ENCODE data around the gene LAS1L. TPM values are rescaled to one million over a fixed set of nuclear protein-coding genes. Genes with fewer than 3 reads are reported as not detected.
"Not testable (repeated sequence)": the region's sequence is repeated elsewhere in the genome, so short reads cannot be mapped to it uniquely, and the experiment has no call there.

LAS1L gene
- polyA plus RNA-seq, 1 donor, result 49.8 TPM

DNA sequence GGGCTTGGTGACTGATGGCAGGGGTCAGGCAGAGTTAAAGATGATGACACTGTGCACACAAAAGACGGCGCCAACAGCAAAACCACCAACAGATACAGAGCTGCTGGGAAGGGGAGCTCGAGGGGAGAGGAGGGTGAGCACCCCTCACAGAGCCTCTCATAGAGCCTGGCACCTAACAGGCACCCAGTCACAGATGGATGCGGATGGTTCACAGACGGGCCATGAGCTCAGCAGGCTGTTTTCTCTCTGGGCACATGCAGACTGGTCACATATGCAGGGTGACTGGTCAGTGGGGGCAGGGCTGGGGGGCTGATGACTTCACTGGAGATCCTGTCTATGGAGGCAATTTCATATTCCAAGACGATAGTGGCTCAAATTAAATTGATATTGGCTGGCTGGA, 15.1 kb downstream of the LAS1L start:
- DNase-seq, result not testable (repeated sequence)

DNA sequence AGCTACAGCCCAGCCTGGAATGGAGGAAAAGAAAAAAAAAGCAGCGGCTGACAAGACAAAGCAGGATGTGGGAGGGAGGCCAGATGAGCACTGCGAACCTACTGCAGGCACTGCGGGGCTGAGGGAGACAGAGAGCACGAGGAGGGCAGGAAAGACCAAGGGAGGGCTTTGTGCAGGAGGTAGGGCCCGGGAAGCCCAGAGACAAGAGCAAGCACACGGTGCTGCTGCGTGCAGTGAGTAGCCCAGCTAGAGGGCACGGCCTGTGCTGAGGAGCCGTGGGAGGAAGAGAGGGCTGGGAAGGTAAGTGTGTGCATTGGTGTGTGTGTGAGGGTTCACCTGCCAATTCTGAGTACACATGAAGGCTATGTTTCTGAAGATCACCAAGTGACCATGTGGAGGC, 15.6 kb downstream of the LAS1L start:
- not testable (repeated sequence) for DNase-seq

DNA sequence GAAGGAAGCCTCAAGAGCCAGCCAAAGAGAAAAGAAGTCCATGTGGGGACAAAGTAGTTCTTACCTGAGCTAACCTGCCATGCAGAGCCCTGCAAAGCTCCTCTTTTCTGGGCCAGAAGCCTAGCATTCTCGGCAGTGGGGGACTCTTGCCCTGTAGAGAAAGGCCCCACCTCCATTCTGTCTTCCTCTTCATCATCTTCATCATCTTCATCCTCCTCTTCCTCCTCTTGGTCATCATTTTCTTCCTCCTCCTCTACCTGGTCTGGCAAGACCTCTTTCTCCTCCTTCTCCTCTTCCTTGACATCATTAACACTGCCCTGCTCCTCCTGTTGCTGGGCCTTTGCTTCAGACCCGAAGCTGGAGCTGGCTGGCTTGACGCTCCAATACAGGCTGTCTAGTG, 16.7 kb downstream of the LAS1L start:
- DNase-seq, result no peak

DNA sequence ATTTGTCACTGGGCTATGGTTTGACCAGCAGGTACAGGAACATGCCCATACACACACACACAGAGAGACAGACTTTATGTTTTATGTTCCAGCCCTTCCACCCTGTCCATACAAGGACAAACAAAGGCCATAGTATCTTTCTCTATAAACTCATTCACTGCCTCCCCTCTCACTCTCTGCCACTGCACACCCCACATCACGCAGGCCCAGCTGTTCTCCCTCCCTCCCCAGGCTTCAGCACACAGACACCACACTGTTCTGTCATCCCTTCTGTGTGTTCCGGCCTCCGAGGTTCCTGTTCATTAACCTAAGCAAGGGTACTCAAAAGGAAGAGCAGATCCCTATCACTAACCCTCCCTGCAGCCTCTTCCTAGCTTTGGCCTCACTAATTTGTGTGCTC, 17.8 kb downstream of the LAS1L start:
- DNase-seq, result no peak

DNA sequence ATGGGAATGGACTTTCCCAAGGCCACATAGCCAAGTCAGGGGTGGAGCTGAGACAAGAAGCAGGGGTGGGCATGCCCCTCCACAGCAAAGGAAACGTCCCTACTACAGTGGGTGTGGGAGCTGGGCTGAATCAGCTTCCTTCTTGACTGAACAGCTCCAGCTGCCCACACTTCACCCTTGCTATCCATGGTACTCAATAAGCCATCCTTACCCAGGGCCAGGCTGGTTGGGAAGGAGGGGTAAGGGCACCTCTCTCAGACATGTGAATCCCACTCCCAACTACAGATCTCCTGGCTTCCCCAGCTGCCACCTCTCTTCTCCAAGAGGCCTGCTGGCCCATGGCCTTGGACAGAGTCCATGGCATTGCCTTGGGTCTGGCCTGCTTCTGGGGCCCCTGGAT, 21.0 kb downstream of the LAS1L start:
- DNase-seq, result no peak

DNA sequence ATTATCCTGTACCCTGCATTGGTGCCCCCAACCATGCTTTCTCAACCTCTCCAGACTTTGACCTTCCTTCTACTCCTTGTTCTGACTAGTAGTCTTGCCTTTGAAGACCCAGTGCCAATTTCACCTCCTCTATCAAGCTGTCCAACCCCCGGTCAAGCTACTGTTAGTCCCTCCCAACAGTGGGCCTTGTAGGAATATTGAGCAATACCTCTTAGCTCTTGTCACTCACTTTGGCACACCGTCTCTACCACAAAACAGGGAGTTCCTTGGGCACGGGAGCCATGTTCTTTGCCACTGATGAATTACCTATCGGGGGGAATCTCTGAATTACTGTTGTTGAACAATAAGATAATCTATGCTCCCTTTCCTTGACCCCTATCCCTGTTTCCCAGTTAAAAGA, 25.2 kb downstream of the LAS1L start:
- DNase-seq, result no peak

DNA sequence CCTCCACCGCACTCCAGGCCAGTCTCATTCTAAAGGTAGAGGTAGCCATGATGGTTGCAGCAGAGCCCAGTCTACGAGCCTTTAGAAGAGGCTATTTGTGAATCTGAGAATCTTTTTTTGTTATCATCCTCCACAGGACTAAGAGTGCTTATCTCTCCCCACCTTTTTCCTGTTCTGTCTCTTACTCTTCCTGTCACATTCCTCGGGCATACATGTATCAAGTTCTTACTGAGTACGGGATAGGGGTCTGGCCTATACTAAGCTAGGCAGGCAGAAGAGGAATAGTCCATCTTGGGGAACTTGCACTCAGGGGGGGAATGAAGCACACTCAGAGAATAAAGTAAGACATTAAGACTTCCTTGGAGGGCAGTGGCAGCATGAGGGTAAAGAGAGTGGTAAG, 25.7 kb downstream of the LAS1L start:
- no peak for DNase-seq

DNA sequence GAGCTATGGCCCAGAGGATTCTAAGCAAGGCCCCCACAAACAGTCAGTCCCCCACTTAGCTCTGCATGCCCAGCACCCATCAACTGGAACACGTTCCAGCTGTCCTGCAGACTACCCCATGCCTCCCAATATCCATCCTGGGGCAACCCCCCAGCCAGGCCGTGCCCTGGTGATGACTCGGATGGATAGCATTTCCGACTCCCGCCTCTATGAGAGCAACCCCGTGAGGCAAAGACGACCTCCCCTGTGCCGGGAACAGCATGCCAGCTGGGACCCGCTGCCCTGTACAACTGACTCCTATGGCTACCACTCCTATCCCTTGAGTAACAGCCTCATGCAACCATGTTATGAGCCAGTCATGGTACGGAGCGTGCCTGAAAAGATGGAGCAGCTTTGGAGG, 32.0 kb downstream of the LAS1L start:
- DNase-seq, result no peak

DNA sequence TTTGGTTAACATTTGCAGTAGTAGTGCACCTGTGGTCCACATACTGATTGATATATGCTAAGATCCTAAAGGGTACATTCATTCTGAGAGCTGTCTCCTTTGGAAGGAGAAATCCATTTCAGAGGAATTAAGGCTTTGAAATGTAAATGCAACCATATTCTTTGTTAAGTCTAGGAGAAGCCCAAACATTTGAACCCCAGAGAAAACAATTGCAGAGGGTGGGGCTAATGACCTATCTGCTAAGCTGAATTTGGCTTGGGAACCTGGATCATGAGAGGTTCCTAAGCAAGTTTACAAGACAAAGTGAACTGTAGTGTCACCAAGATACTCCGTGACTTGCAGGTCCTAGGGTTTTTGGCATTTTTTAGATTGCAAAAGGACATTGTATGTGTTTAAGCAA, 41.2 kb downstream of the LAS1L start:
- DNase-seq, result no peak

DNA sequence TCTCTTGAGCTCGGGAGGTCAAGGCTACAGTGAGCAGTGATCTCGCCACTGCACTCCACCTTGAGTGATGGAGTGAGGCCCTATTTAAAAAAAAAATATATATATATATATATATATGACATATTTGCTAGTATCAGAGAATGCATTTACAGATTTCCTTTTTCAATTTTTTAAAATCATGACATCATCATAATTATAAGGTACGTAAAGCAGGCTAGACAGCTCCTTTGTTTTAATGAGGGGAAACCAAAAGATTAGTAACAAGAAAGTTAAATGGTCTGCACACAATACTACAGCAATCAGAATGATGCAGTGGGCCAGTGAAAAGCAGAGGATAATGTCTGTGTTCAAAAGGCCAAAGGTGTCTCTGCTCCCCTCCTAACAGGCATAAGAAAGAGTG, 43.0 kb downstream of the LAS1L start:
- DNase-seq, result no peak

DNA sequence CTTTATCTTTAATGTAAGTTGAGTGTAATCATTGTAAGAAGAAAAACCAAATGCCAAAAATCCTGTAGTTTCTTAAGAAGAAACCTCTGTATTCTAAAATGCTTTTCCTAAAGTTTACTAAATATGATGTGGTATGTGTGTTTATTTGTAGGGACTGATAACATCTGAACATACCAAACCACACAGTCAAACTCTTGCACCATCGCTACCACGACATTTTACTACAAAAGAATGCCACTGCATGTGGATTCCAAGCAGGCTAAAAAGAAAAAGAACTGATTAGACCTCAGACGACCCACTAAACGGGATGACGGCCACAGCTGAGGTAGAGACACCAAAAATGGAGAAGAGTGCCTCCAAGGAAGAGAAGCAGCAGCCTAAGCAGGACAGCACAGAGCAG, 46.1 kb downstream of the LAS1L start:
- no peak for DNase-seq

DNA sequence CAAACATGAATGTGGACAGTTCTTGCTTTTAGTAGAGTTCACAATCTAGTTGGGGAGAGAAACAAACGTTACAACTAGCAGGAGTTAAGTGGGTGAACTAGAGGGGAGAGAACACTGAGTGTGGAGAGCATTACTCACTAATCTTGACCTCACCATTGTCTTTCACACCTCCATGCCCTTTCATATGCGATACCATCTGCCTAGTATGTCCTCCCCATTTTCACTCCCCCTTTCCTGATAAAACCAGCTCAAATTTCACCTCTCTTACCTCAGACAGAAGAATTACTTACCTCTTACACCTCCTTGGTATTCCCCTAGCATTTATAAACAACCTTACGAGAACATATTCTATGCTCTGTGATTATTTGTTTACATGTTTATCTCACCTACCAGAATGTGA, 53.6 kb downstream of the LAS1L start:
- DNase-seq, result no peak

DNA sequence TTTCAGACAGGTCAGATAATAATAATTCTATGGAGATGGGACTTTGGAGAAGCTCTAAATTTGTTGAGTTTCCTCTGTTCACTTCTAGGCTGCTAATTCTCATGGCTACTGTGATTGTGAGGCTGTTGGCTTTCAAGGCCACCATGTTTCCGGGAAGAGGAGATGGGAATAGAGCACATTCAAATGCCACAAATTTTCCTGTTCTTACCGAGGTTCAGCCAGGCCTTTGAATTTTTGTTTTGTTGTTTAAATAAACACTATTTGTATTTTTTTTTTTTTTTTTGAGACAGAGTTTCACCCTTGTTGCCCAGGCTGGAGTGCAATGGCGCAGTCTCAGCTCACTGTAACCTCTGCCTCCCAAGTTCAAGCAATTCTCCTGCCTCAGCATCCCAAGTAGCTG, 55.5 kb downstream of the LAS1L start:
- not testable (repeated sequence) for DNase-seq

DNA sequence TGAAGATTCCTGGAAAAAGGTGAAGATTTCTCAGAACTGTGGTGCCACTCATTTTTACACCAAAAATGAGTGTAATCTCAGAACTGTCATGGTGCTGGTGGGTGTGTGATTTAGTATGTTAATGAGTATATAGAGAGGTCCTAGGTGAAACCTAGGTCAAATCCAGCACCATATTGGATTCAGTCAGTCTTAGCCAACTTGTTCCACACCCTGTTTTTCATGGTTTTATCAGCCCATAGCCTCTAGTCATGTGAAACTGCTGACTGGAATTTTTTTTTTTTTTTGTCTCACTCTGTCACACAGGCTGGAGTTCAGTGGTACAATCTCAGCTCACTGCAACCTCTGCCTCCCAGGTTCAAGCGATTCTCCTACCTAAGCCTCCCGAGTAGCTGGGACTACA, 58.0 kb downstream of the LAS1L start:
- DNase-seq, result no peak

DNA sequence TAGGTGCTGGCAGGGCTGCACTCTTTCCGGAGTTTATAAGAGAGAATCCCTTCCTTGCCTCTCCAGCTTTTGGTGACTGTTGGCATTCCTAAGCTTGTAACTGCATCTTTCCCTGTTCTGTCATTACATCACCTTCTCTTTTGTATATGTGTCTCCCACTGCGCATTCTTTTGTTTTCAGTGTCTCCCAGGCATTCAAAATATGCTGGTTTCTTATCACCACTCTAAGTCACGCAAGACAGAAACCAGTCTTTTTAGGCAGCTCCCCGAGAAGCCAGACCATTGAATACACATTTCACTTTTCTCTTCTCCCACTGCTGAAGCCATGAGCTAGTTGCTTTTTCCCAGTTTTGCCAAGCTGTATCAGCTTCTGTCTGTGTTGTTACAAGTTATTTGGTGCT, 71.0 kb downstream of the LAS1L start:
- DNase-seq, result no peak

Other genes starting within 250 kb of the LAS1L start
- gene MSN, start 132.9 kb upstream of the LAS1L start, polyA plus RNA-seq (ENCODE audit: insufficient read length), result 227 TPM